DND-41 (cell line): ENCODE measurements around the gene SP2.

ENCODE experiments used
- CTCF ChIP-seq: IDR thresholded peaks from 2 replicates; pipeline ENCODE4 v1.5.1; 2012; ENCODE audit warnings: borderline replicate concordance, low read length, moderate library complexity, mild to moderate bottlenecking; ENCODE audit not compliant: poor library complexity, severe bottlenecking; ENCODE audit errors: extremely low read depth
- EZH2 ChIP-seq: IDR thresholded peaks from 3 replicates; pipeline ENCODE4 v1.6.1; 2012; ENCODE audit warnings: borderline replicate concordance, low read depth, mild to moderate bottlenecking, moderate library complexity, low read length, inconsistent platforms; ENCODE audit not compliant: severe bottlenecking

DNA sequence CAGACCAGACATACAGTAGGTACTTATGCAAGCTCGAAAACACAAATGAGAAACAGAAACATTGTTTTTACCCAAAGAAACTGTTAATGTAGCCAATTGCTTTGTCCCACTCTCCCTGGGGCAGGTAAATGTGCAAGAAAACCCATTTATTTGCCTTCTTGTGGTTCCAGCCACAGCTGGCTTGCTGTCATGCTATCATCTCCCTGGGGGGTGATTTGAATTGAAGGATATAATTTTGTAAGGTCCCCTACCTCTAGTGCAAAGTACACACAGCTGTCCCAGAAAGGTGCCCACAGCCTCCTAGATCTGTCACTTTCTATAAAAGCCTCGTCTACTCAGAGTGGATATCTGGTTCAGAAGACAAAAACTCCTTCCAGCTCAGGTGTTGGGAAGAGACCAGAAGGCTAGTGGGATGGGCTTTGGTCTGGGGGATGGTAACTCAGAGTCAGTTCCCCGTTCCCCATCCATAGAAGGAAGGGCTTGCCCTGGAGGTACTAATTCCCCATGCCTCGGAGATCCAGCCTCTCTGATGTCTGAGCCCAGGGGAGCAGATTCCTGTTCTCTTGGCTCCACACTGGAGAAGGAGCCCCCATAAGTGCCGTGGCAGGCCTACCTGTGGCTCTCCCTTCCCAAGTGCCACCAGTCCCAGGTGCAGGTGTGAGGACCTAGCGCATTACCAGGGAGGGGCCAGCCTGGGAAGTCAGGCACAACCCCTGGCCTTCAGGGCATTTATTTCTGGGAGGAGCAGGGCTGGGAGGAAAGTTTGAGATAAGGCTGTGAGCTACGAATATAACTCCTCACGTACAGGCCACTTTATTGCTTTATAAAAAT lies 64.0 kb downstream of the SP2 start:
- TF ChIP-seq CTCF (no peak), EZH2 (no peak)
